GM19043 (cell line): Measurements from ENCODE around the gene CFAP74.

Source experiments
- ATAC-seq: cut with Tn5 transposase; IDR thresholded peaks from one replicate; pipeline ENCODE4 v1.9.1; 2021; ENCODE audit warnings: low read depth; ENCODE audit not compliant: unreplicated experiment

CFAP74 gene

GRCh38 chr1:1920608-1921458 lies 82.8 kb downstream of the CFAP74 start:
- ATAC-seq, result no peak

- no peak for ATAC-seq
Measured at GRCh38 chr1:1920057-1920607, 83.5 kb downstream of the CFAP74 start.

GRCh38 chr1:1919304-1920056 lies 84.1 kb downstream of the CFAP74 start:
- peak; percentile 82 for ATAC-seq

- peak; percentile 15 for ATAC-seq
Measured at GRCh38 chr1:1918901-1919303, 84.7 kb downstream of the CFAP74 start, which contains the start of gene TMEM52. Gene TMEM52 (minus strand): TSS chr1:1919279. CDS start chr1:1919265, 14 bp downstream.

GRCh38 chr1:1917995-1918900 lies 85.3 kb downstream of the CFAP74 start:
- ATAC-seq, result no peak

- no peak for ATAC-seq
Measured at GRCh38 chr1:1917304-1917976, 86.1 kb downstream of the CFAP74 start.

GRCh38 chr1:1916851-1917251 lies 86.7 kb downstream of the CFAP74 start:
- ATAC-seq, result no peak

- ATAC-seq, result no peak
Measured at GRCh38 chr1:1915911-1916840, 87.4 kb downstream of the CFAP74 start.

GRCh38 chr1:1914971-1915692 lies 88.5 kb downstream of the CFAP74 start, which contains the start of gene CALML6:
Gene CALML6 (plus strand): TSS chr1:1915260. CDS start chr1:1915281, 21 bp downstream.
- ATAC-seq, result no peak

- ATAC-seq, result no peak
Measured at GRCh38 chr1:1914101-1914970, 89.2 kb downstream of the CFAP74 start.

- no peak for ATAC-seq
Measured at GRCh38 chr1:1911350-1912041, 92.1 kb downstream of the CFAP74 start.

- no peak for ATAC-seq
Measured at GRCh38 chr1:1910651-1911331, 92.8 kb downstream of the CFAP74 start.

- no peak for ATAC-seq
Measured at GRCh38 chr1:1910033-1910465, 93.5 kb downstream of the CFAP74 start.

GRCh38 chr1:1908506-1908791 lies 95.1 kb downstream of the CFAP74 start:
- ATAC-seq, result peak; percentile 7

- no peak for ATAC-seq
Measured at GRCh38 chr1:1907098-1907736, 96.4 kb downstream of the CFAP74 start.
